Activated CD8-positive, alpha-beta memory T cell treated with anti-CD3 and anti-CD28 coated beads, Interleukin-2, amount 10 ng/mL, durations not matched to agents 7 days and 5 days (primary cell): ENCODE measurements around the gene RPTOR. TPM values are rescaled to one million over a fixed set of nuclear protein-coding genes. Genes with fewer than 3 reads are reported as not detected.

Experiments used
- ATAC-seq: fragments of 150-1000 bp; cut with Tn5 transposase; one replicate; pipeline ENCODE4 v1.10.0; 2021; ENCODE audit warnings: moderate library complexity
- CTCF ChIA-PET: fragments of 350-600 bp; sonication (Branson Sonifier 250); formaldehyde crosslinking; loops from one replicate; lab custom pipeline; 2021; ENCODE audit warnings: antibody characterized with exemption; lab: Charles Lee
- DNase-seq: peaks from one replicate; pipeline ENCODE4 v3.0.0-alpha.2; 2020
- H3K27ac Mint-ChIP-seq: one replicate; pipeline ENCODE4 v1.8.0; 2021; ENCODE audit warnings: mild to moderate bottlenecking, mixed read lengths
- H3K27me3 Mint-ChIP-seq: one replicate; pipeline ENCODE4 v1.8.0; 2021; ENCODE audit warnings: mixed read lengths
- H3K36me3 Mint-ChIP-seq: one replicate; pipeline ENCODE4 v1.8.0; 2021; ENCODE audit warnings: mild to moderate bottlenecking, mixed read lengths
- H3K4me1 Mint-ChIP-seq: one replicate; pipeline ENCODE4 v1.8.0; 2021; ENCODE audit warnings: mixed read lengths
- H3K4me3 Mint-ChIP-seq: one replicate; pipeline ENCODE4 v1.8.0; 2021; ENCODE audit warnings: mild to moderate bottlenecking, moderate library complexity, mixed read lengths
- H3K9me3 Mint-ChIP-seq: one replicate; pipeline ENCODE4 v1.8.0; 2022; ENCODE audit warnings: low read depth, mixed read lengths
- total RNA-seq, 2 experiments: library from RNA; stranded (reverse); gene quantifications; one replicate each; pipeline ENCODE4 v1.2.3, GENCODE V29; 2021

Gene RPTOR
- total RNA-seq, 2 experiments from 2014 or later = 60.4 to 87.0 TPM

- Mint-ChIP-seq H3K4me3 (peak overlapping the region; percentile 83), H3K27ac (peak overlapping the region; percentile 98), H3K4me1 (peaks cover 57% of the 10 kb centered on the region), H3K9me3 (no peaks in the 10 kb centered on the region), H3K36me3 (peaks cover 31% of the 10 kb centered on the region), H3K27me3 (no peaks in the 10 kb centered on the region)
- CTCF ChIA-PET = interaction anchor here (1.0 to 2.6 kb wide), 9 partner anchors 13 to 67 kb away, joined by 3 to 20 read pairs (median 6); no protein-coding TSS in a partner anchor
- no peak for ATAC-seq
- DNase-seq = no peak
Measured at GRCh38 chr17:80832266-80832676, 287.6 kb downstream of the RPTOR start.

GRCh38 chr17:80832888-80833583 lies 288.4 kb downstream of the RPTOR start:
- Mint-ChIP-seq H3K27ac (peak overlapping the region; percentile 98), H3K9me3 (no peaks in the 10 kb centered on the region), H3K4me3 (peak overlapping the region; percentile 83), H3K27me3 (no peaks in the 10 kb centered on the region), H3K36me3 (peaks cover 28% of the 10 kb centered on the region), H3K4me1 (peaks cover 56% of the 10 kb centered on the region)
- CTCF ChIA-PET = interaction anchor here (0.7 to 2.6 kb wide), 15 partner anchors 14 to 183 kb away, joined by 3 to 20 read pairs (median 3); no protein-coding TSS in a partner anchor
- peak; percentile 90 for ATAC-seq
- peak; percentile 90 for DNase-seq

GRCh38 chr17:80833952-80834892 lies 289.6 kb downstream of the RPTOR start:
- no peaks in the 10 kb centered on the region for H3K9me3 Mint-ChIP-seq
- CTCF ChIA-PET = interaction anchor here (0.7 to 2.6 kb wide), 10 partner anchors 13 to 185 kb away, joined by 3 to 20 read pairs (median 3); no protein-coding TSS in a partner anchor
- no peaks in the 10 kb centered on the region for H3K27me3 Mint-ChIP-seq
- no peak overlapping the region for H3K4me3 Mint-ChIP-seq
- H3K36me3 Mint-ChIP-seq = peaks cover 27% of the 10 kb centered on the region
- DNase-seq (no peak), ATAC-seq (no peak)
- peak overlapping the region; percentile 98 for H3K27ac Mint-ChIP-seq
- peaks cover 54% of the 10 kb centered on the region for H3K4me1 Mint-ChIP-seq

- Mint-ChIP-seq H3K9me3 (no peaks in the 10 kb centered on the region), H3K4me1 (peaks cover 51% of the 10 kb centered on the region), H3K4me3 (no peak overlapping the region), H3K36me3 (peaks cover 27% of the 10 kb centered on the region), H3K27me3 (no peaks in the 10 kb centered on the region), H3K27ac (peak overlapping the region; percentile 71)
- DNase-seq (no peak), ATAC-seq (no peak)
- CTCF ChIA-PET = interaction anchor here (1.0 kb wide), 1 partner anchor 16 kb away, joined by 3 read pairs; no protein-coding TSS in a partner anchor
Measured at GRCh38 chr17:80834893-80835275, 290.2 kb downstream of the RPTOR start.

GRCh38 chr17:80835816-80836657 lies 291.4 kb downstream of the RPTOR start:
- Mint-ChIP-seq H3K4me3 (no peak overlapping the region), H3K9me3 (no peaks in the 10 kb centered on the region), H3K27me3 (no peaks in the 10 kb centered on the region), H3K36me3 (peaks cover 19% of the 10 kb centered on the region), H3K4me1 (peaks cover 41% of the 10 kb centered on the region), H3K27ac (peak overlapping the region; percentile 71)
- no peak for DNase-seq
- CTCF ChIA-PET = interaction anchor here (0.9 kb wide), 1 partner anchor 30 kb away, joined by 3 read pairs; no protein-coding TSS in a partner anchor
- ATAC-seq = no peak

GRCh38 chr17:80836658-80836965 lies 292.0 kb downstream of the RPTOR start:
- no peak overlapping the region for H3K27ac Mint-ChIP-seq
- ATAC-seq = no peak
- CTCF ChIA-PET = interaction anchor here (0.6 to 0.9 kb wide), 2 partner anchors 30 to 521 kb away, joined by 3 read pairs; no protein-coding TSS in a partner anchor
- H3K9me3 Mint-ChIP-seq = no peaks in the 10 kb centered on the region
- H3K4me3 Mint-ChIP-seq = no peak overlapping the region
- peaks cover 14% of the 10 kb centered on the region for H3K36me3 Mint-ChIP-seq
- DNase-seq = no peak
- peaks cover 35% of the 10 kb centered on the region for H3K4me1 Mint-ChIP-seq
- no peaks in the 10 kb centered on the region for H3K27me3 Mint-ChIP-seq

- DNase-seq = no peak
- H3K36me3 Mint-ChIP-seq = peaks cover 12% of the 10 kb centered on the region
- no peak overlapping the region for H3K4me3 Mint-ChIP-seq
- no peaks in the 10 kb centered on the region for H3K9me3 Mint-ChIP-seq
- CTCF ChIA-PET = interaction anchor here (0.6 kb wide), 1 partner anchor 522 kb away, joined by 3 read pairs; no protein-coding TSS in a partner anchor
- H3K4me1 Mint-ChIP-seq = peaks cover 31% of the 10 kb centered on the region
- H3K27ac Mint-ChIP-seq = no peak overlapping the region
- ATAC-seq = no peak
- no peaks in the 10 kb centered on the region for H3K27me3 Mint-ChIP-seq
Measured at GRCh38 chr17:80836971-80837481, 292.4 kb downstream of the RPTOR start.

- H3K36me3 Mint-ChIP-seq = peaks cover 17% of the 10 kb centered on the region
- peak overlapping the region; percentile 31 for H3K27ac Mint-ChIP-seq
- no peak overlapping the region for H3K4me3 Mint-ChIP-seq
- no peak for DNase-seq
- no peak for ATAC-seq
- CTCF ChIA-PET = no interaction called here
- H3K9me3 Mint-ChIP-seq = no peaks in the 10 kb centered on the region
- H3K27me3 Mint-ChIP-seq = no peaks in the 10 kb centered on the region
- peaks cover 28% of the 10 kb centered on the region for H3K4me1 Mint-ChIP-seq
Measured at GRCh38 chr17:80837711-80838110, 293.1 kb downstream of the RPTOR start.

GRCh38 chr17:80838311-80839025 lies 293.8 kb downstream of the RPTOR start:
- no peak for ATAC-seq

GRCh38 chr17:80839026-80839345 lies 294.3 kb downstream of the RPTOR start:
- CTCF ChIA-PET = no interaction called here
- no peak overlapping the region for H3K27ac Mint-ChIP-seq
- no peak for ATAC-seq

More at GRCh38 chr17:80838311-80839025, 293.8 kb downstream of the RPTOR start:
- Mint-ChIP-seq H3K4me1 (peaks cover 21% of the 10 kb centered on the region), H3K36me3 (peaks cover 16% of the 10 kb centered on the region), H3K9me3 (no peaks in the 10 kb centered on the region), H3K27ac (peak overlapping the region; percentile 17), H3K4me3 (no peak overlapping the region), H3K27me3 (no peaks in the 10 kb centered on the region)
- DNase-seq = no peak
- CTCF ChIA-PET = no interaction called here

GRCh38 chr17:80839511-80839941 lies 294.9 kb downstream of the RPTOR start:
- no peak overlapping the region for H3K27ac Mint-ChIP-seq
- H3K4me3 Mint-ChIP-seq = no peak overlapping the region
- peaks cover 16% of the 10 kb centered on the region for H3K36me3 Mint-ChIP-seq
- DNase-seq = no peak
- H3K4me1 Mint-ChIP-seq = peaks cover 16% of the 10 kb centered on the region
- CTCF ChIA-PET = interaction anchor here (0.9 kb wide), 1 partner anchor 60 kb away, joined by 4 read pairs; no protein-coding TSS in a partner anchor
- ATAC-seq = no peak
- H3K9me3 Mint-ChIP-seq = no peaks in the 10 kb centered on the region
- H3K27me3 Mint-ChIP-seq = no peaks in the 10 kb centered on the region

More at GRCh38 chr17:80839026-80839345, 294.3 kb downstream of the RPTOR start:
- Mint-ChIP-seq H3K9me3 (no peaks in the 10 kb centered on the region), H3K4me1 (peaks cover 19% of the 10 kb centered on the region), H3K27me3 (no peaks in the 10 kb centered on the region), H3K36me3 (peaks cover 16% of the 10 kb centered on the region), H3K4me3 (no peak overlapping the region)
- DNase-seq = no peak

- Mint-ChIP-seq H3K27me3 (no peaks in the 10 kb centered on the region), H3K9me3 (no peaks in the 10 kb centered on the region), H3K4me1 (peaks cover 16% of the 10 kb centered on the region), H3K36me3 (peaks cover 16% of the 10 kb centered on the region), H3K27ac (no peak overlapping the region), H3K4me3 (no peak overlapping the region)
- DNase-seq = no peak
- ATAC-seq = no peak
- CTCF ChIA-PET = interaction anchor here (0.9 kb wide), 1 partner anchor 59 kb away, joined by 4 read pairs; no protein-coding TSS in a partner anchor
Measured at GRCh38 chr17:80839970-80840369, 295.3 kb downstream of the RPTOR start.
